GM21717 (cell line): ENCODE measurements around the gene ST6GAL2.

Source experiments
- ATAC-seq: cut with Tn5 transposase; IDR thresholded peaks from one replicate; pipeline ENCODE4 v1.9.1; 2021; ENCODE audit warnings: mild to moderate bottlenecking, moderate library complexity; ENCODE audit not compliant: unreplicated experiment

Gene ST6GAL2, protein sequence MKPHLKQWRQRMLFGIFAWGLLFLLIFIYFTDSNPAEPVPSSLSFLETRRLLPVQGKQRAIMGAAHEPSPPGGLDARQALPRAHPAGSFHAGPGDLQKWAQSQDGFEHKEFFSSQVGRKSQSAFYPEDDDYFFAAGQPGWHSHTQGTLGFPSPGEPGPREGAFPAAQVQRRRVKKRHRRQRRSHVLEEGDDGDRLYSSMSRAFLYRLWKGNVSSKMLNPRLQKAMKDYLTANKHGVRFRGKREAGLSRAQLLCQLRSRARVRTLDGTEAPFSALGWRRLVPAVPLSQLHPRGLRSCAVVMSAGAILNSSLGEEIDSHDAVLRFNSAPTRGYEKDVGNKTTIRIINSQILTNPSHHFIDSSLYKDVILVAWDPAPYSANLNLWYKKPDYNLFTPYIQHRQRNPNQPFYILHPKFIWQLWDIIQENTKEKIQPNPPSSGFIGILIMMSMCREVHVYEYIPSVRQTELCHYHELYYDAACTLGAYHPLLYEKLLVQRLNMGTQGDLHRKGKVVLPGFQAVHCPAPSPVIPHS

GRCh38 chr2:106885971-106886915 lies at the start of gene ST6GAL2:
Gene ST6GAL2, minus strand, starts transcription at chr2:106886167. Its CDS starts 42,190 bp downstream, at chr2:106843977.
- no peak for ATAC-seq

GRCh38 chr2:106932644-106933043 lies 46.7 kb upstream of the ST6GAL2 start:
- ATAC-seq = no peak

DNA sequence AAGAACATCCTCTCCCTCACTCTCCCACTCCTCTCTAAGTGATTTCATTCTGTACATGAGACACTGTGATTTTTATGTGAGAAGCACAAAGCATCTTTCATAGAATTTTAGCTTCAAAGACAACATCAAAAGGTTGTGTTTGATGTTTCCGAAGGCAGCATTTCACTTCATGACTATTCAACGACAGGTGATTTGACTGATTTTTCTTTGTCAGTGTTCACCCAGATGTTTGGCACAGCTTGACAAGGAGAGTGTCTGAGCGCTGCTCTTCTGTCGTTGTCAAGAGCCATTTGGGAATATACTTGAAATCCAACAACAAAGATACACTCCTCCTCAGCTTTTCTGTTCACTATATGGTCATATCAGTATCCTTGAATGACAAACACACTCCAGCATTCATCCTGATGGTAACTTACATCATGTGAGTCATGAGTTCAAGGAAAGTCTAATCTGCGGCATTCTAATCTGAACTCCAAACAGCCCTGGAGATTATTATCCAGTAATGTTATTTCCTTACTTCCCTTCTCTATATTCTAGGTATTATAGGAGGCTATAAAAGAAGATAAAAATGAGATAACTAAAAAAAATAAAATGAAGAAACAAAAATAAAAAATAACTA lies 45.9 kb upstream of the ST6GAL2 start:
- ATAC-seq = no peak

DNA sequence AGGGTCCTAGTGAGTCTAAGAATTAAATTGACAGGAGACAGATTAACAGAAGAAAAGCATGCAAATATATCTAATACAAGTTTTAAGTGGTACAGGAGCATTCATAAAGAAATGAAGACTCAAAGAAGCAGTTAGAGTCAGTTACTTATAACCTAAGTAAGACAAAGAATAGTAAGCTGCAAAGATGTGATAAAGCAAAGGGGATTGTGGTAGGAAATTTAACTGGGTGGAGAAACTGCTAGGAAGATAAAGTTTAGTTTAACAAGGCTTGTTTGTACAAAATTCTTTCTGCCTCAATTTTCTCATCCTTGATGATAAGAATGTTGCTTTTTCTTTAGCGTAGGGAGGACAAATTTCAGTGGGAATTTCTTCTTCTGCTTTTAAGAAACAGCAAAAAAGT lies 35.5 kb upstream of the ST6GAL2 start:
- no peak for ATAC-seq

DNA sequence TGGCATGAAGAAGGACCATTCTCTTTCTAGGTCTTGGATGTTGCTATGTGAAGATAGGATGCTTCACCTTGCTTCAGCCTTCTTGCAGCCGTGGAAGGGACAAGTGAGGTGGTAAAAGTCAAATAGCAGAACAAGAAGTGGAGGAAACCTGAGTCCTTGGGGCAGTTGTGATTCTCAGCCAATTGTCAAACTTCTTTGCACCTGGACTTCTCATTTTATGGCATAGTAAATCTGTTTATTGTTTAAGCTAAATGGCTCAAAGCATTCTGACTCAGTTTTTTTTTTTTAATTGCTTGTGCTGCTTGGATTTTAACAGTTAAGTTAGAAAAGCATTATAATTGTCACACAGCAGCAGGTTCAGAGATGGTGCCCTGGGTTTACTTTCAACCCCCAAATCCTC lies 33.0 kb upstream of the ST6GAL2 start:
- ATAC-seq = no peak

- ATAC-seq = no peak
Measured at GRCh38 chr2:106904242-106904641, 18.3 kb upstream of the ST6GAL2 start.

GRCh38 chr2:106899786-106900530 lies 14.0 kb upstream of the ST6GAL2 start:
- no peak for ATAC-seq

- no peak for ATAC-seq
Measured at GRCh38 chr2:106894545-106894944, 8.6 kb upstream of the ST6GAL2 start.

- no peak for ATAC-seq
Measured at GRCh38 chr2:106892048-106892447, 6.1 kb upstream of the ST6GAL2 start.

GRCh38 chr2:106890606-106891005 lies 4.6 kb upstream of the ST6GAL2 start:
- no peak for ATAC-seq

- no peak for ATAC-seq
Measured at GRCh38 chr2:106886916-106887758, 1.2 kb upstream of the ST6GAL2 start.

- no peak for ATAC-seq
Measured at GRCh38 chr2:106885329-106885728, 638 bp downstream of the ST6GAL2 start.

DNA sequence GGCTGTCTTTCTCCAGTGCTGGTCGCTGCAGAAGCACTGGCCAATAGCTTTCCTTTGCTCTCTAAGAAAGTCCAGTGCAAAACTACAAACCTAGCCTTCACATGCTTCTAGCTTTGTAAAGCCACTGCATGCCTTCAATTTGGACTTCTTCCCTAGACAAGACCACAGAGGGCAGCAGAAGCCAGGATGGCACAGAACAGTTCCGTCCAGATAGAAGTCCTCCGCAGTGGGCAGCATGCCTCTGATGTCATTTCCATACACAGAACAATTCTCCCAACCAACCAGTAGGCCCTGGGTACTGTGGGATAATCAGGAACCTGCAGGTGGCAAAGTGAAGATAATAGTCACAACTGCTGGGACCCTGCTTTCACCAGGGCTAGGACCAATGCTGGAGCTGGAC lies 3.3 kb downstream of the ST6GAL2 start:
- no peak for ATAC-seq

- no peak for ATAC-seq
Measured at GRCh38 chr2:106878206-106878605, 7.8 kb downstream of the ST6GAL2 start.

GRCh38 chr2:106876699-106877098 lies 9.3 kb downstream of the ST6GAL2 start:
- no peak for ATAC-seq

GRCh38 chr2:106869512-106870275 lies 16.3 kb downstream of the ST6GAL2 start:
- no peak for ATAC-seq

DNA sequence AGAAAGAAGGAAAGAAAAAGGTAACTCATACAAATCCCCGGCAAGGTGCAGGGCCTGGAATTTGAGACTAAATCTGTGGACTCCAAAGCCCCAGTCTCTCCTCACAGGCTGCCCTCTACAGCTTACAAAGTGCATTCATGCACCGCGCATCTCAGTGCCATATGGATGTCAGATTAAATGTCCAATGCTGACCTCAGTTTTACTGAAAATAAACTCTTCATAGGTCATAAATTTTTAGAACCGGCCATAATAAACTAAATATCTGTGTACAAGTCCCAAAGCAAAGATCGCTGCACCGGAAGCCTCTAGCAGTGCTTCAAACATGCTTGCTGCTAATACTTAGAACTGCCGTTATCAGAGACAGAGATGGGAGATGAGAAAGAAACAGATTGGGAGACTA lies 17.7 kb downstream of the ST6GAL2 start:
- ATAC-seq = no peak

GRCh38 chr2:106867196-106867953 lies 18.6 kb downstream of the ST6GAL2 start:
- no peak for ATAC-seq
